Stomach (tissue), 4 donors: ENCODE data around the gene CEP89.

Source experiments
- POLR2A ChIP-seq, 4 donors: fragments of 450-650 bp; IDR thresholded peaks; one replicate each; pipeline ENCODE4 v1.6.1; 2016; ENCODE audit warnings: antibody characterized with exemption in 4 of 4, control low read depth in 2 of 4, mild to moderate bottlenecking in 1 of 4, moderate library complexity in 1 of 4
- POLR2AphosphoS5 ChIP-seq, 3 donors: sonication (generic); formaldehyde crosslinking; IDR thresholded peaks; one replicate each; pipeline ENCODE4 v1.6.1; 2016; ENCODE audit warnings: antibody characterized with exemption in 3 of 3
- TF ChIP-seq, protein P1 (sequence below), 7 experiments: fragments of 450-650 bp in 4 of 7; fragments of 200-600 bp in 3 of 7; sonication (generic) in 3 of 7; IDR thresholded peaks; one replicate each; pipeline ENCODE4 v1.5.1; 2016 to 2019; ENCODE audit warnings: antibody characterized with exemption in 7 of 7, control low read depth in 2 of 7, mild to moderate bottlenecking in 1 of 7

DNA sequence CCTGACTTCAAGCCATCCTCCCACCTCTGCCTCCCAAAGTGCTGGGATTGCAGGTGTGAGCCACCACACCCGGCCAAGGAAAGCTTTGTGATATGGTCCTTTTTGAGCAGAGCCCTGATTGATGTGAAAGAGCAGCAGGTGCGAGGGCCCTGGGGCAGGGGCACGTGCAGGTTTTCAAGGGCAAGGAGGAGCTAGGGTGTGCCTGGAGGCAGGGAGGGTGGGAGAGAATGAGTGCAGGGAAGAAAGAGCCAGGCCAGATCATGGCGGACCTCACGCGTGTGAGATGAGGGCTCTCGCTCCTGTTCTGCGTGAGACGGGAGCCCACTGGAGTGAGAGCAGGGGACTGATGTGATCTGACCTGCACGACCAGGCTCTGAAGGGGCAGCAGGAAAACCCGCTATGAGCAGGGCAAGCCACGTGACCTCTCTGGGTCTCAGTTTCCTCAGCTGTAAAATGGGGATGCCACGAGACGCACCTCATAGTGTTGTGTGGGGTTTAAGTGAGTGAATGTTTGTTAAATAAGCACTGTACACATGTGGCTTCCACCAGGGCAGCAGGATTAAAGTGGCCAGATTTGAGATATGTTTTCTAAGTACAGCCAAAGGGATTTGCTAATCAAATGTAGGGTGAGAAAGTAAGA lies 26.1 kb upstream of the CEP89 start:
- TF ChIP-seq, protein P1, sequence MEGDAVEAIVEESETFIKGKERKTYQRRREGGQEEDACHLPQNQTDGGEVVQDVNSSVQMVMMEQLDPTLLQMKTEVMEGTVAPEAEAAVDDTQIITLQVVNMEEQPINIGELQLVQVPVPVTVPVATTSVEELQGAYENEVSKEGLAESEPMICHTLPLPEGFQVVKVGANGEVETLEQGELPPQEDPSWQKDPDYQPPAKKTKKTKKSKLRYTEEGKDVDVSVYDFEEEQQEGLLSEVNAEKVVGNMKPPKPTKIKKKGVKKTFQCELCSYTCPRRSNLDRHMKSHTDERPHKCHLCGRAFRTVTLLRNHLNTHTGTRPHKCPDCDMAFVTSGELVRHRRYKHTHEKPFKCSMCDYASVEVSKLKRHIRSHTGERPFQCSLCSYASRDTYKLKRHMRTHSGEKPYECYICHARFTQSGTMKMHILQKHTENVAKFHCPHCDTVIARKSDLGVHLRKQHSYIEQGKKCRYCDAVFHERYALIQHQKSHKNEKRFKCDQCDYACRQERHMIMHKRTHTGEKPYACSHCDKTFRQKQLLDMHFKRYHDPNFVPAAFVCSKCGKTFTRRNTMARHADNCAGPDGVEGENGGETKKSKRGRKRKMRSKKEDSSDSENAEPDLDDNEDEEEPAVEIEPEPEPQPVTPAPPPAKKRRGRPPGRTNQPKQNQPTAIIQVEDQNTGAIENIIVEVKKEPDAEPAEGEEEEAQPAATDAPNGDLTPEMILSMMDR (IDR thresholded peaks at IDR 0.05) = no peak
- TF ChIP-seq POLR2AphosphoS5 (IDR thresholded peaks at IDR 0.05) (no peak), POLR2A (IDR thresholded peaks at IDR 0.05) (no peak)
